ENCODE data around the gene IL1RAPL1.

Gene IL1RAPL1

GRCh38 chrX:29490606-29491005 lies 903.4 kb downstream of the IL1RAPL1 start:
- DNase-seq (ENCODE audit: extremely low read depth in 1 of 2, low read depth in 1 of 2) = no peak

DNA sequence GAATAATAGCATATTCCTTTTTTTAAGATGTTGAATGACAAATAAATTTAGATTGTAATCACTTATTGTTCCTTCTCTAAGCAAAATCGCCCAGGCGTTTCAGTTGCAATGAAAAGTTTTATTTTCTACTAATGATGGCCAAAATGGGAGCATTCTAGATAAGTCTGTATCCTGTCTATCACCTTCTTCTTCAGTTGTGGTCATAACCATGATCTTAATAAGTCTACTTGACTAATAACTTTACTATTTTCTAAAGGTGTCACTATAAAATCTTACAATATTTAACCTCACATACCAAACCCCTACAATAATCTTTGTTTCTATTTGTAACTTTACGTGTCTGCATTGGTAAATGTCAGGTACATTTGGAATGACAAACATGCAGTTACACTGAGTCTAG lies 904.4 kb downstream of the IL1RAPL1 start:
- DNase-seq (ENCODE audit: extremely low read depth in 1 of 2, low read depth in 1 of 2) = no peak

GRCh38 chrX:29496636-29497180 lies 909.5 kb downstream of the IL1RAPL1 start:
- DNase-seq (ENCODE audit: extremely low read depth in 1 of 2, low read depth in 1 of 2) = no peak

DNA sequence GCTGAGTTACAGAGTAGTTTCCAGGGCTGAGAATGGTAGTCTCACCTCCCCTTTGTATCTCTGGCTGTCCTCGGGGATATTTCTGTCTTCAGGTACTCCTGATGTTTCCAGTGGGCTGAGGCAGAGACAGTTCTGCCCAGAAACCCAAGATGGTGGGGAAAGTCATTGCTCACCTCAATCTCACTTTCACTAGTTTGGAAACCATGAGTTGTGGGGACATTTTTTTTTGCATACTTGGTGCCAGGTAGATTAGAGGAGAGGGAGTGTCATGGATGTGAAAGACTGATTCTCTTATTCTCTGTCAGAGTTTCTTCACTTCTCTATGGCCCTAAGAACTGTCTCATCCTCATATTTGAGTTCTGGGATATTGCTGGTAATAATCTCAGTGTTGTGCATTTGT lies 919.5 kb downstream of the IL1RAPL1 start:
- DNase-seq (ENCODE audit: extremely low read depth in 1 of 2, low read depth in 1 of 2) = no peak

- no peak for DNase-seq (ENCODE audit: extremely low read depth in 1 of 2, low read depth in 1 of 2)
These were observed 930.9 kb downstream of the IL1RAPL1 start for GRCh38 chrX:29518100-29518499.

DNA sequence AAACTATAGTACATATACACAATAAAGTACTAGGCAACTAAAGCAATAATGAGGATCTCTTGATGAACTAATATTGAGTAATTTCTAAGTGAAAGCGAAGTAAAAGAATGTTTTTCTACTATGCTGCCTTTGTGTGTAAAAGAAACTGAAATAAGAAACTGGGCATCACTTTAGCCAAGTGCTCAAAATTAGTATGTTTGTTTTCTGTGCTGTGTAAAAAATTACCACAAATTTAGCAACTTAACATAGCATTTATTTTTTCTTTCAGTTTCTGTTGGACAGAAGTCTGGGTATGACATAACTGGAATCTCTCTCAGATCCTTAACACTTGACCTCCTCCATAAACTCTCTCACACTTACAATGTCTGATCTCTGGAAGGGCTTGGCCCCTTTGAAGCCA lies 941.0 kb downstream of the IL1RAPL1 start:
- DNase-seq (ENCODE audit: extremely low read depth in 1 of 2, low read depth in 1 of 2) = no peak

GRCh38 chrX:29530501-29530900 lies 943.3 kb downstream of the IL1RAPL1 start:
- DNase-seq (ENCODE audit: extremely low read depth in 1 of 2, low read depth in 1 of 2) = no peak

GRCh38 chrX:29531336-29531735 lies 944.1 kb downstream of the IL1RAPL1 start:
- no peak for DNase-seq (ENCODE audit: extremely low read depth in 1 of 2, low read depth in 1 of 2)

GRCh38 chrX:29535212-29536162 lies 948.2 kb downstream of the IL1RAPL1 start:
- DNase-seq (ENCODE audit: extremely low read depth in 1 of 2, low read depth in 1 of 2) = no peak

DNA sequence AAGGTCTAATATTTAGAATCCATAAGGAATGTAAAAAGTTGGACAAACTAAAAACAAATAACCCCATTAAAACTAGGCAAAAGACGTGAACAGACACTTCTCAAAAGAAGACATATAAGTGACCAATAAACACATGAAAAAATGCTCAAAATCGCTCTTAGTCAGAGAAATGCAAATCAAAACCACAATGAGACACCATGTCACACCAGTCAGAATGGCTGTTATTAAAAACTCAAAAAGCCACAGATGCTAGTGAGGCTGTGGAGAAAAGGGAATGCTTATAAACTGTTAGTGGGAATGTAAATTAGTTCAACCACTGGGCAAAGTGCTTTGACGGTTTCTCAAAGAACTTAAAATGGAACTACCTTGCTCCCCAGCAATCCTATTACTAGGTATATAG lies 953.8 kb downstream of the IL1RAPL1 start:
- no peak for DNase-seq (ENCODE audit: extremely low read depth in 1 of 2, low read depth in 1 of 2)

GRCh38 chrX:29542152-29542551 lies 954.9 kb downstream of the IL1RAPL1 start:
- DNase-seq (ENCODE audit: extremely low read depth in 1 of 2, low read depth in 1 of 2) = no peak

GRCh38 chrX:29545878-29546277 lies 958.6 kb downstream of the IL1RAPL1 start:
- no peak for DNase-seq (ENCODE audit: extremely low read depth in 1 of 2, low read depth in 1 of 2)

DNA sequence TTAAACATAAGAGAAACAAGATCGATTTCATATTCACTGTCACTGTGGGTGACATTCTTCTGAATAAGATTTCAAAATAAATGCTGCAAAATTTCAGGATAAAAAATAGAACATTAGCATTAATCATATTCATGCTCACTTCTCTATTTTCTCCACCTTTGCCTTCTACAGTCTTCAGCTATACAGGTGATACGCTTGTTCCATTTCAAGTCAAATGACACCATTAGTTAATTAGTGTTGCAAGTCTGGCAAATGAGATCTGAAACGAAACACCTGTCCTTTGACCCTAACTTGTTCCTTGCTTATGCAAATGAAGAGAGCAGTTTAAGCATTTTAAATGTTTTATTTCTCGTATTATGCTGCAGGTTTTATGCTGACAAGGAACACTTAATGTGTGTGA lies 960.6 kb downstream of the IL1RAPL1 start:
- DNase-seq (ENCODE audit: extremely low read depth in 1 of 2, low read depth in 1 of 2) = no peak

- DNase-seq (ENCODE audit: extremely low read depth in 1 of 2, low read depth in 1 of 2) = no peak
These were observed 966.3 kb downstream of the IL1RAPL1 start for GRCh38 chrX:29553542-29553941.

- no peak for DNase-seq (ENCODE audit: extremely low read depth in 1 of 2, low read depth in 1 of 2)
These were observed 968.3 kb downstream of the IL1RAPL1 start for GRCh38 chrX:29555465-29556091.

GRCh38 chrX:29560065-29560464 lies 972.8 kb downstream of the IL1RAPL1 start:
- DNase-seq (ENCODE audit: extremely low read depth in 1 of 2, low read depth in 1 of 2) = no peak

DNA sequence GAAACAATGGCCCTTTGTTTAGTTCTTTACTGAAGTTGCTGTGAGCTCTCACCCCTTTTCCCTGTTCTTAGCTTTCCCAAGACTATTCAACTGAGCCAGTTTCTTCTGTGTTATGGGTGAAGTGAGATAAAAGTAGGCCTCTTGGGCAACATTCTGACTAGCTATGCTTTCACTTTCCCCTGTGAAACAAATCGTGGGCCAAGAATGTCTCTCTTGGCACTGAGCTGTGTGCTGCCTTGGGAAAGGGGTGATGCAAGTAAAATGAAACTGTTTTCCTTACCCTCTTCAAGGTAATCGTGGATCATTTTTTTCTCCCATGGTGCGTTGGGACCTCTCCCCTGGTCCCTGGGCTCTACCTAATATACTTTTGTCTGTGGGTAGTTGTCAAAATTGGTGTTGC lies 974.2 kb downstream of the IL1RAPL1 start:
- DNase-seq (ENCODE audit: extremely low read depth in 1 of 2, low read depth in 1 of 2) = no peak

DNA sequence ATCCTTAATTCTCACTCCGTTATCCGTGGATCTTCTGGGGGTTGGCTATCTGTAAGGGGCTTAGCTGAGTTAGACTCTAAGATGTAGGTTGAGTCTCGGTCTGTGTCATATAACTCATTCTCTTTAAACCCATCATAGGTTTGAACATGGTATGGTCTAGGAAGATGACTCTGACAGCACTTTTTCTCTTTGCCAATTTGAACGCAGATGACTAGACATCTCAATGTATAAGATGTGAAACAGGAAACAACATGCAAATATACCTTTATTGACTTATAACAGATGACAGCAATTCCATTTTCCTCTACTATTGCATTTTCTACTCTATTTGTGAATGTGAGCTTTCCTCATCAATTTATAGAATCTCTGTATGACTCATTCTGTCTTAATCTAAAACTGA lies 993.3 kb downstream of the IL1RAPL1 start:
- DNase-seq (ENCODE audit: extremely low read depth in 1 of 2, low read depth in 1 of 2) = no peak

DNA sequence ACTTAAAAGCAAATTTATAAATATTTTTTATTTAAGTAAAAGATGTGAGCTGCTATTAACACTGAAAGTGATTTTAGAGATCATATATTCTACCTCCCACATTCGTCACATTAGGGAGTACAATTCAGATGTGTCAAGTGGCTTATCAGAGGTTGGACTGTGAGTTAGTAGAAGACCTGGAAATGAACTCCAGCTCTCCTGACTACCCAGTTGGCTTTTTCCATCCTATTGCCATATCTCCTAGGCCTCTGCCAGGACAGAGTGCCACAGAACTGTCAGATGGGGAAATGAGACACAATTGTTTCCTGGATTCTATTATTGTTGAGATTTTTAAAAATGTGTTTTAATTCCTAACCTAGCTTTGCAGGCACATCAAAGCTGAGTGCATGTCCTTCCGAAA lies 994.0 kb downstream of the IL1RAPL1 start:
- DNase-seq (ENCODE audit: extremely low read depth in 1 of 2, low read depth in 1 of 2) = no peak

GRCh38 chrX:29587107-29587506 lies 999.9 kb downstream of the IL1RAPL1 start:
- no peak for DNase-seq (ENCODE audit: extremely low read depth in 1 of 2, low read depth in 1 of 2)

DNA sequence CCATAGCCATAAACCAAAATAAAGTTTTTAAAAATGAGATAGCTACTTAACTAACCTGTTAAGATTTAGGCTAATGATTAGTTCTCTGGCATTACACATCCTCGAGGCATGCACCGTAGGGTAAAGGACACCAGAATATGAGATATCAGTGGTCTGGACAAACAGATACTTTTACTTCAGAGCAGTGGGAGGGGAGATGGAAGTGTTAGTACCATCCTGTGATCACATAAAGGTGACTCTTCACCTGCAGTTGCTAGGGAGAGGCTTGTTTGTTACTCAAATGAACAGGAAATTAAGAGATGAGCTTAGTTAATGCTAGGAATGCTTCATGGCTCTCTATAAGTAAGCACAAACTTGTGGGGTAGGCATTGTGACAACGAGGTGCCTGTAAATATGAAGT lies 1003.7 kb downstream of the IL1RAPL1 start:
- no peak for DNase-seq (ENCODE audit: extremely low read depth in 1 of 2, low read depth in 1 of 2)

- no peak for DNase-seq (ENCODE audit: extremely low read depth in 1 of 2, low read depth in 1 of 2)
These were observed 1017.1 kb downstream of the IL1RAPL1 start for GRCh38 chrX:29604381-29604780.
